HG03520 (cell line): ENCODE measurements around the gene GNG12.
"Not testable (repeated sequence)": the region's sequence is repeated elsewhere in the genome, so short reads cannot be mapped to it uniquely, and the experiment has no call there.

Experiments
- ATAC-seq: cut with Tn5 transposase; IDR thresholded peaks from one replicate; pipeline ENCODE4 v1.9.1; 2021; ENCODE audit warnings: mild to moderate bottlenecking, moderate library complexity; ENCODE audit not compliant: unreplicated experiment

GNG12 gene

GRCh38 chr1:67665307-67665706, 168.0 kb downstream of the GNG12 start:
- ATAC-seq = not testable (repeated sequence)

GRCh38 chr1:67664048-67664447, 169.2 kb downstream of the GNG12 start:
- ATAC-seq = no peak

- ATAC-seq = no peak
Observed at GRCh38 chr1:67662884-67663283, 170.4 kb downstream of the GNG12 start.

- ATAC-seq = no peak
Observed at GRCh38 chr1:67659229-67659628, 174.0 kb downstream of the GNG12 start.

DNA sequence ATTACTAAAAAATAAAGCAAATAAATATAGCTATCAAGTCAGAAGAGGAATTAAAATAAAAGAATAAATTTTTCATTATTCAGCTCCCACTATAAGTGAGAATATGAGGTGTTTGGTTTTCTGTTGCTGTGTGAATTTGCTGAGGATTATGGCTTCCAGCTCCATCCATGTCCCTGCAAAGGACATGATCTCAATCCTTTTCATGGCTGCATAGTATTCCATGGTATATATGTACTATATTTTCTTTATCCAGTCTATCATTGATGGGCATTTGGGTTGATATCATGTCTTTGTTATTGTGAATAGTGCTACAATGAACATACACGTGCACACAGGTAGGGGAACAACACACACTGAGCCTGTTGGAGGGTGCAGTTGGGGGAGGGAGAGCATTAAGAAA, 176.1 kb downstream of the GNG12 start:
- not testable (repeated sequence) for ATAC-seq

DNA sequence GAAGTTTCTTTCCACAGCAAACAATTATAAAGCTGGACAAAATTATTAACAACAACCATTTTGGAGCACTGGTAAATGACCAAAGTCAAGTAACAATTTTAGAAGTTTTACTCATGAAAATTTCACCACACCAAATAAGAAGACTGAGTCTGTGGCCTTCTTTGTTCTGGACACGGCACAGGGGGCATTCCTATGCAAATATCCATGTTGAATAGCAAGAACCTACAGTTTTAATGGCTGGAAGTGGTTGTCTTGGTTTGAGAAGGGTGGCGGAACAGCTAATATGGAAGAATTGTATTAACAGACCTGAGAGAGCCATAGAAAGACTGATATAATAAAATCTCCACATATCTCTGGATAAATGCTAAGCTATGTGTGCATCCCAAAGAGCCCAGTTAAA, 177.7 kb downstream of the GNG12 start:
- no peak for ATAC-seq

GRCh38 chr1:67653304-67653703, 180.0 kb downstream of the GNG12 start:
- ATAC-seq = no peak

GRCh38 chr1:67652800-67653199, 180.5 kb downstream of the GNG12 start:
- ATAC-seq = peak; percentile 44
